MCF 10A (cell line): Measurements from ENCODE around the gene TOX4. TPM values are rescaled to one million over a fixed set of nuclear protein-coding genes. Genes with fewer than 3 reads are reported as not detected.

Source experiments
- BruUV-seq: library from RNA; stranded (reverse); fragments of 400-500 nt; replicated peaks from 2 replicates; lab custom pipeline; 2021; lab: Mats Ljungman, UMichigan
- CTCF ChIA-PET: fragments of 300-600 bp; sonication (Branson Sonifier 250); formaldehyde crosslinking; extraction: SDS; loops from one replicate; lab custom pipeline; 2021; ENCODE audit warnings: antibody characterized with exemption, inconsistent platforms; lab: Yijun Ruan, JAX
- POLR2A ChIA-PET: fragments of 300-600, 350-650 bp; sonication (Branson Sonifier 250); formaldehyde crosslinking; extraction: SDS; loops from one replicate; lab custom pipeline; 2020; ENCODE audit warnings: antibody characterized with exemption, inconsistent platforms; lab: Yijun Ruan, JAX
- DNase-seq: peaks from one replicate; pipeline ENCODE4 v3.0.0-alpha.2; 2018; ENCODE audit not compliant: unreplicated experiment
- H3K27ac Mint-ChIP-seq: one replicate; pipeline ENCODE4 v1.8.0; 2022; ENCODE audit warnings: mild to moderate bottlenecking, low read depth, mixed read lengths; ENCODE audit not compliant: unreplicated experiment
- H3K27me3 Mint-ChIP-seq: one replicate; pipeline ENCODE4 v1.8.0; 2022; ENCODE audit warnings: mixed read lengths; ENCODE audit not compliant: insufficient read depth, unreplicated experiment
- H3K36me3 Mint-ChIP-seq: one replicate; pipeline ENCODE4 v1.8.0; 2022; ENCODE audit warnings: mild to moderate bottlenecking, moderate library complexity, mixed read lengths; ENCODE audit not compliant: insufficient read depth, unreplicated experiment
- H3K4me1 Mint-ChIP-seq: one replicate; pipeline ENCODE4 v1.8.0; 2022; ENCODE audit warnings: mixed read lengths; ENCODE audit not compliant: insufficient read depth, unreplicated experiment
- H3K4me3 Mint-ChIP-seq: one replicate; pipeline ENCODE4 v1.8.0; 2022; ENCODE audit warnings: mild to moderate bottlenecking, moderate library complexity, mixed read lengths; ENCODE audit not compliant: unreplicated experiment
- H3K9me3 Mint-ChIP-seq: one replicate; pipeline ENCODE4 v1.8.0; 2022; ENCODE audit warnings: mixed read lengths; ENCODE audit not compliant: unreplicated experiment
- CTCF ChIP-seq: fragments of 200-600 bp; IDR thresholded peaks from one replicate; pipeline ENCODE4 v1.8.0; 2022; ENCODE audit warnings: antibody characterized with exemption, mild to moderate bottlenecking; ENCODE audit not compliant: unreplicated experiment
- intact Hi-C: fragments of 100-400 bp; cut with micrococcal nuclease; formaldehyde crosslinking; loops from 2 replicates; pipeline ENCODE4 v1.14.1; 2022
- total RNA-seq: library from RNA; stranded (reverse); gene quantifications from 2 replicates; pipeline ENCODE4 v1.2.3, GENCODE V29; 2022

The TOX4 gene
- total RNA-seq, 1 experiment from 2014 or later = 84.1 TPM

- H3K4me1 Mint-ChIP-seq = no peaks in the 10 kb centered on the region
- ChIA-PET CTCF (interaction anchor here (0.6 to 2.0 kb wide), 5 partner anchors 14 to 65 kb away, joined by 3 to 7 read pairs (median 3); partner anchors contain the start of gene METTL3), POLR2A (interaction anchor here (0.6 to 1.2 kb wide), 3 partner anchors 25 to 1038 kb away, joined by 3 to 4 read pairs (median 4); no protein-coding TSS in a partner anchor)
- no peak overlapping the region for H3K4me3 Mint-ChIP-seq
- H3K36me3 Mint-ChIP-seq = no peaks in the 10 kb centered on the region
- H3K27me3 Mint-ChIP-seq = peaks cover 73% of the 10 kb centered on the region
- no TSS peak for BruUV-seq
- no peak for DNase-seq
- no peak overlapping the region for H3K27ac Mint-ChIP-seq
- no peaks in the 10 kb centered on the region for H3K9me3 Mint-ChIP-seq
- TF ChIP-seq CTCF = no peak
- intact Hi-C loops = no loop called here
These were observed 57.6 kb downstream of the TOX4 start for GRCh38 chr14:21534576-21534975.

GRCh38 chr14:21535545-21536417, 58.8 kb downstream of the TOX4 start:
- ChIA-PET CTCF (interaction anchor here (0.5 to 0.8 kb wide), 3 partner anchors 21 to 520 kb away, joined by 3 to 6 read pairs (median 3); no protein-coding TSS in a partner anchor), POLR2A (interaction anchor here (1.0 kb wide), 1 partner anchor 20 kb away, joined by 3 read pairs; no protein-coding TSS in a partner anchor)
- H3K36me3 Mint-ChIP-seq = no peaks in the 10 kb centered on the region
- BruUV-seq = no TSS peak
- no peak for TF ChIP-seq CTCF
- H3K4me1 Mint-ChIP-seq = no peaks in the 10 kb centered on the region
- H3K27ac Mint-ChIP-seq = no peak overlapping the region
- intact Hi-C loops = no loop called here
- H3K27me3 Mint-ChIP-seq = peaks cover 76% of the 10 kb centered on the region
- no peak for DNase-seq
- H3K4me3 Mint-ChIP-seq = no peak overlapping the region
- no peaks in the 10 kb centered on the region for H3K9me3 Mint-ChIP-seq

- intact Hi-C loops = no loop called here
- ChIA-PET POLR2A (interaction anchor here (1.2 kb wide), 1 partner anchor 23 kb away, joined by 3 read pairs; no protein-coding TSS in a partner anchor), CTCF (interaction anchor here (0.6 kb wide), 1 partner anchor 20 kb away, joined by 3 read pairs; no protein-coding TSS in a partner anchor)
- Mint-ChIP-seq H3K4me3 (no peak overlapping the region), H3K4me1 (no peaks in the 10 kb centered on the region), H3K9me3 (no peaks in the 10 kb centered on the region), H3K27me3 (peaks cover 76% of the 10 kb centered on the region), H3K27ac (no peak overlapping the region), H3K36me3 (no peaks in the 10 kb centered on the region)
- no peak for TF ChIP-seq CTCF
- BruUV-seq = no TSS peak
- no peak for DNase-seq
These were observed 59.6 kb downstream of the TOX4 start for GRCh38 chr14:21536418-21537089.

- no peak for TF ChIP-seq CTCF
- no TSS peak for BruUV-seq
- peaks cover 71% of the 10 kb centered on the region for H3K27me3 Mint-ChIP-seq
- DNase-seq = no peak
- H3K4me3 Mint-ChIP-seq = no peak overlapping the region
- no peaks in the 10 kb centered on the region for H3K4me1 Mint-ChIP-seq
- no peaks in the 10 kb centered on the region for H3K36me3 Mint-ChIP-seq
- CTCF ChIA-PET = interaction anchor here (0.6 to 0.8 kb wide), 2 partner anchors 20 to 49 kb away, joined by 3 read pairs; no protein-coding TSS in a partner anchor
- no peaks in the 10 kb centered on the region for H3K9me3 Mint-ChIP-seq
- no peak overlapping the region for H3K27ac Mint-ChIP-seq
- intact Hi-C loops = no loop called here
- POLR2A ChIA-PET = interaction anchor here (1.2 kb wide), 1 partner anchor 24 kb away, joined by 3 read pairs; no protein-coding TSS in a partner anchor
These were observed 60.1 kb downstream of the TOX4 start for GRCh38 chr14:21537090-21537424.
